Activated CD4-positive, alpha-beta T cell treated with anti-CD3 and anti-CD28 coated beads, Interleukin-2, amount 50 U/mL, for 16 hours (primary cell): ENCODE results near the gene RNF144B.
A peak's percentile ranks its signal among the peaks of the same experiment; 100 is the strongest.
"Not testable (repeated sequence)": the region's sequence is repeated elsewhere in the genome, so short reads cannot be mapped to it uniquely, and the experiment has no call there.

Experiments
- DNase-seq: peaks from one replicate; pipeline ENCODE4 v3.0.0-alpha.2; 2020

The RNF144B gene

GRCh38 chr6:18380158-18380836 lies 6.9 kb upstream of the RNF144B start:
- DNase-seq, result no peak

- DNase-seq, result no peak
These were observed 6.3 kb upstream of the RNF144B start for GRCh38 chr6:18380851-18381250.

GRCh38 chr6:18383441-18383840 lies 3.7 kb upstream of the RNF144B start:
- no peak for DNase-seq

DNA sequence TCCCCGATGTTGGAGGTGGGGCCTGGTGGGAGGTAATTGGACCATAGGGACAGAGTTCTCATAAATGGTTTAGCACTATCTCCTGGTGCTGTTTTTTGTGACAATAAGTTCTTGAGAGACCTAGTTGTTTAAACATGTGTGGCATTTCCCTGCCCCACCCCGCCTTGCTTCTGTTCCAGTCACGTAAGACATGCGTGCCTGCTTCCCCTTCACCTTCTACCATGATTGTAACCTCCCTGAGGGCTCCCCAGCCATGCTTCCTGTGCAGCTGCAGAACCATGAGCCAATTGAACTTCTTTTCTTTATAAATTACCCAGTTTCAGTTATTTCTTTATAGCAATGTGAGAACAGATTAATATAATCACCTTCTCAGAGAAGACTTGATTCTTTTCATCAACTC lies 2.5 kb upstream of the RNF144B start:
- DNase-seq, result no peak

DNA sequence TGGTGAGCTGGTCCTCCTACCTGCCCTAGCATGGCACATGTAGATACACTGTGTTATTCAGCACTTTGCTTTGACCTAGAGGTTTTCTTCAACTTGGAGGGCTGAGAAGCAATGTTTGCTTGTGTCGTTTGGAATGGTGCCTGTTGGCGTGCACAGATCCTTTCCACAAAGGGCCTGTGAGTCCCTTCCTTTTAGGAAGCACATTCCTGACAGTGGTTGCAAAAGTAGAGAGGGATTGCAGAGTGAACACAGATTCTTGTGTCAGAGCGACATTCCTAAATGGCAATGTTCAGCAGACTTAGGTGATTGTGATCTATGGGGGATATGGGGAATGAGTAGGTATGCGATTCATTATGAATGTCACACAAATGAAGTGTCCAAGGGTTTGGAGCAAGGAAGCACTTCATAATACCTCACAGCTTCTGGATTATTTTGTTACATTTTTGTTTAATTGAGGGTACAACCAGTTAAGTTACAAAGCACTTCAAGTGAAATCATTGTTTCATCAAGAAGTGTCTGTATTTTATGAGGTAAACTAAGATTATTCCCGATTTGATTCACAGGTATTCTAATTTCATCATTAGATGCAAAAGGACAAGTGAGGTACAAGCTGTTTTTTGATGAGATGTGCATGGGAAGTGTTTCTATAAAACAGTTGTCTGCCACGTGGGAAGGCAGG lies 713 bp upstream of the RNF144B start:
- no peak for DNase-seq

GRCh38 chr6:18388271-18388670 lies 1.1 kb downstream of the RNF144B start:
- DNase-seq, result no peak

- no peak for DNase-seq
These were observed 1.8 kb downstream of the RNF144B start for GRCh38 chr6:18388942-18389341.

DNA sequence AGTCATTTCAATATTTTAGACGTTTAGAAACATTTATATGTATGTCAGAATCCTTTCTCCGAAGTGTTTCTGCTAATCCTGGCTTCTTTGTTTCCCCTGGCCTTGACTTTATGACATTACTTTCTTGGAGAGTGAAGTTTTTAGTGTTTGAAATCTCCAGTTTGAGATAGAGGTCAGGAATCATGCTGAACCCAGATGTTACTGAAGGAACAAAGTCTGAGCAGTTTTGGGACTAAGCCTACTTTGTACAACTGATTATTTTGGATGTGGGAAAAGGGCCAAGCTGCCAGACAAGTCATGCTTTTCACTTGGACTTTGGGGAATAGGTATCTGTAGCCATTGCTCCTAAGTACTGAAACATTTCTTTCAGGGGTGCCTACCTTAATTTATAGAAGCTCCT lies 2.3 kb downstream of the RNF144B start:
- DNase-seq, result no peak

GRCh38 chr6:18390476-18390875 lies 3.3 kb downstream of the RNF144B start:
- no peak for DNase-seq

- no peak for DNase-seq
These were observed 3.9 kb downstream of the RNF144B start for GRCh38 chr6:18391023-18391422.

DNA sequence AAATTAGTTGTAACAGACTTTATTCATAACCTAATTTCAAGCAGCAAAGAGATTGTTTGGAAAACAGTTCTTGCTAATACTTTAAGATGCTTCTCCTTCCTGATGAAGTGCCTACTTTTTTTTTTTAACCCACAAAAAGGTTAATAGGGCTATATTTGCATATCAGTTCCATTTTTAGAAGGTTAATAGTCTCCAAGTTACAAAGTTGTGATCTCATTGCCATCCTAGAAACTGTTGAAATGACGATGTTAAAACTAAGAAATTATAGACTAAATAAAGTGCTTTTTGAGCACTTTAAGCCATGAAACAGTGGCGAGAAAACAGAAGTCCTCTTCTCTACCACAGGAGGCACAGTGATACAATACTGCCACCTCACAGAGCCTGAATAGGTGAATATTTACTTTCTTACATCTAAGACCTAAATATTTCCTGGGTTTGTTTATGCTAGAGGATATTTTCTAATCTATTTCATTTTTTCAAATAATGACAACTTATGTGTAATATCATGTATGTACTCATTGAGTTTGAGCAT lies 5.3 kb downstream of the RNF144B start:
- no peak for DNase-seq

DNA sequence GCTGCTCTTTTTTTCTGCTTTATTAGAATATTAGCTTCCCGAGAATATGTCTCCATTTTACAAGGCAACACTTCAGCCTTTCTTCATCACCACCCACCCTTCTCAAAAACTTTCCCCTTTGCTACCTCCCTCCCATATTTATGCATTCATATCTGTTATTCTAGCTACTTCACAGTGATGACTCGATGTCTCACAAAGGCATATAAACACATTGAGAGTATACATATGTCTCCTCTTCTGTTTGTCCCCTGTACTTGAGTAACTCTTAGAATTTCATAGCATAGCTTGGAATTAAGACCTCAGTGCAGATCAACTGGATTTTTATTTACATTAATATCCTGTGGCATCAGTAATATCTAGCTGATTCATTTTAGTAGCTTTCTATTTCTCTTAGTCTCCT lies 6.5 kb downstream of the RNF144B start:
- DNase-seq, result no peak

- DNase-seq, result no peak
These were observed 8.2 kb downstream of the RNF144B start for GRCh38 chr6:18395177-18395855.

GRCh38 chr6:18395856-18396197 lies 8.7 kb downstream of the RNF144B start:
- no peak for DNase-seq

DNA sequence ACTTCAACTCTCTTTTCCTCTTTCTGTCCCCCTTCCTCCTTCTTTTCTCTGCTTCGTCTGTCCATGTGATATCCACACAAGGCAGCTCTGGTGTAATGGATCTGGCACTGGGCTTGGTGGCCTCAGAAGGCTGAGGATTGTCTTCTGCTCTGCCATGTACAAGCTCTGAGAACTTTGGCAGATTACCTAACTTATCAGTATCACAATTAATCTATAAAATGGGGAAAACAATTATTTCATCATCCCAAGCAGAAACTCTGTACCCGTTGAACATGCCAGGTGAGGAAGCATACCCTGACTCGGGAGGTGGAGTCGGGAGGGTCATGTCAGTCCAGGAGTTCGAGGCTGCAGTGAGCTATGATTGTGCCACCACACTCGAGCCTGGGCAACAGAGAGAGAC lies 10.6 kb downstream of the RNF144B start:
- DNase-seq, result no peak

DNA sequence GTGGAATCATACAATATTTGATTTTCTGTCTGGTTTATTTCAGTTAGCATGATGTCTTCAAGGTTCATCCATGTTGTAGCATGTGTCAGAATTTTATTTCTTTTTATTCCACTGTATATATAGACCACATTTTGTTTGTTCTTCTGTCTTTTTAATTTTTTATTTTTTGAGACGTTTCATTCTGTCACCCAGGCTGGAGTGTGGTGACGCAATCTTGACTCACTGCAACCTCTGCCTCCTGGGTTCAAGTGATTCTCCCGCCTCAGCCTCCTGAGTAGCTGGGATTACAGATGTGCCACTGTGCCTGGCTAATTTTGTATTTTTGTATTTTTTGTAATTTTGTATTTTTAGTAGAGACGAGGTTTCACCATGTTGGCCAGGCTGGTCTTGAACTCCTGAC lies 11.1 kb downstream of the RNF144B start:
- DNase-seq, result not testable (repeated sequence)

GRCh38 chr6:18400831-18401446 lies 13.8 kb downstream of the RNF144B start:
- peak; percentile 31 for DNase-seq

DNA sequence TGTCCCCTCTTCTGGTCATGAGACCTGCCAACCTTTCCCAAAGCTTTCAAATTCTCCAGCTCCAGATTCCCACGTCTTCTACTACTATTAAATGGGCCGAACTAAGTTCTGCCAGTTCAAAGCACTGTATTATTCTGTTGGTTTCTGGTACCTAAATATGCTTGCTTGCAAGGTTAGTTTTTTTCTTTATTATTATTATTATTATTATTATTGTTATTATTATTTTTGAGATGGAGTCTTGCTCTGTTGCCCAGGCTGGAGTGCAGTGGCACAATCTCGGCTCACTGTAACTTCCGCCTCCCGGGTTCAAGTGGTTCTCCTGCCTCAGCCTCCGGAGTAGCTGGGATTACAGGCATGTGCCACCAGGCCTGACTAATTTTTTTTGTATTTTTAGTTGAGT lies 17.8 kb downstream of the RNF144B start:
- not testable (repeated sequence) for DNase-seq

GRCh38 chr6:18405477-18406293 lies 18.5 kb downstream of the RNF144B start:
- no peak for DNase-seq

- no peak for DNase-seq
These were observed 20.0 kb downstream of the RNF144B start for GRCh38 chr6:18406955-18407749.

DNA sequence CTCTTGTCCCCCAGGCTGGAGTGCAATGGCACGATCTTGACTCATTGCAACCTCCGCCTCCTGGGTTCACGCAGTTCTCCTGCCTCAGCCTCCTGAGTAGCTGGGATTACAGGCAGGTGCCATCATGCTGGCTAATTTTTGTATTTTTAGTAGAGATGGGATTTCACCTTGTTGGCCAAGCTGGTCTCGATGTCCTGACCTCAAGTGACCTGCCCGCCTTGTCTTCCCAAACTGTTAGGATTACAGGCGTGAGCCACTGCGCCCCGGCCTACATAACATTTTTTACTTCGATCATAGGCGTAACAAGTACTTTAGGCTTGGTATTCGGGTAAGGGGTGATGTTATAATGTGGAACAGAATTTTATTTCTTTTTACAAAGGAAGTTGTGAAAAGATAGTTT lies 22.5 kb downstream of the RNF144B start:
- DNase-seq, result not testable (repeated sequence)

- no peak for DNase-seq
These were observed 23.3 kb downstream of the RNF144B start for GRCh38 chr6:18410412-18410811.
